Stomach smooth muscle (tissue), 2 donors: ENCODE data around the gene TAPT1.

Source experiments
- H3K27ac ChIP-seq: one replicate; pipeline ENCODE4 v1.7.0; 2013; ENCODE audit warnings: mild to moderate bottlenecking, low read length, inconsistent platforms
- H3K27me3 ChIP-seq, 2 donors: one replicate each; pipeline ENCODE4 v1.7.0; 2013; ENCODE audit warnings: low read length in 2 of 2; ENCODE audit not compliant: insufficient read depth in 2 of 2, control insufficient read depth in 1 of 2
- H3K36me3 ChIP-seq, 2 donors: one replicate each; pipeline ENCODE4 v1.7.0; 2013; ENCODE audit warnings: low read length in 2 of 2; ENCODE audit not compliant: control insufficient read depth in 2 of 2, insufficient read depth in 2 of 2
- H3K4me1 ChIP-seq: one replicate; pipeline ENCODE4 v1.7.0; 2013; ENCODE audit warnings: low read length; ENCODE audit not compliant: control insufficient read depth, insufficient read depth
- H3K4me3 ChIP-seq, 2 donors: one replicate each; pipeline ENCODE4 v1.7.0; 2013; ENCODE audit warnings: low read length in 2 of 2
- H3K9ac ChIP-seq, 2 donors: one replicate each; pipeline ENCODE4 v1.7.0; 2013; ENCODE audit warnings: low read length in 2 of 2, mild to moderate bottlenecking in 1 of 2
- H3K9me3 ChIP-seq, 2 donors: one replicate each; pipeline ENCODE4 v1.7.0; 2013; ENCODE audit warnings: low read length in 2 of 2; ENCODE audit not compliant: control insufficient read depth in 2 of 2
- donor health status: healthy.
- donor health status: Pancreatic carcinoma.

The TAPT1 gene

DNA sequence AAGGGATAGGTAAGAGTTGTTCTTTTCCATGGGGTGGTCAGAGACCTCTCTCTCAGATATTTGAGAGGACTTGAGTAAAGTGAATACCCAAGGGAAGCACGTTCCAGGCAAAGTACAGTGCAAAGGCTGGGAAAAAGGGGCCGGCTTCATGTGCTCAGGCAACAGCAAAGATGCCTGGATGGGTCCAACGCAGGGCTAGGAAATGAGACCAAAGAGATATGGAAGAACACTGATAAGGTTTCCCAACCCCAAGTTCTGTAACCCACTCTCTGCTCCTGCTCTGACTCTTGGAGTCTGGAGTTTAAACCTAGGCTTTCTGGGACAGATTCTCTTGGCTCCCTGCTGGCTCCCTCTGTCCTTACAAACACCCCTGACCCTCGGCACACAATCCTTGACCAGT lies 106.3 kb downstream of the TAPT1 start:
- Histone ChIP-seq H3K9ac (no peak overlapping the region), H3K27me3 (peaks cover 0 to 3% of the 10 kb centered on the region in 2 donors), H3K4me1 (no peaks in the 10 kb centered on the region), H3K27ac (no peak overlapping the region), H3K9me3 (no peaks in the 10 kb centered on the region), H3K36me3 (no peaks in the 10 kb centered on the region), H3K4me3 (no peak overlapping the region)

DNA sequence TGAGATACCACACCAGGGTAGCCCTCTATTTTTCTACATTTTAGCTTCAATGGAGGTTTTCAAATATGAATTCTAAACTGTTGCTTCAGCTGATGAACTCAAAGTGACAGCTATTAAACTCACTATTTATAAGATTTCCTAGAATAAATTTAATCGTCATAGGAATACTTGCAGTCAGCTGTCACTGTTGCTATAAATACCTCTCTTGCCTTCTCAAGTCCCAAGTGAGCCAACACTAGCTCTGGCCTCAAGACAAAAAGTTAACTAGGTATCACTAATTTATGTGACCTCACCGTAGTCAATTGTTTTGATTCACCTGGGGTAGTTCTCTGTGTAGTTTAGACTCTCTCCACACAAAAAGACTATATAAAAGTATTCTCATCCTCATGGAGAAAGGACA lies 108.2 kb downstream of the TAPT1 start:
- Histone ChIP-seq H3K4me1 (no peaks in the 10 kb centered on the region), H3K9ac (no peak overlapping the region), H3K9me3 (no peaks in the 10 kb centered on the region), H3K4me3 (no peak overlapping the region), H3K27me3 (peaks cover 0 to 3% of the 10 kb centered on the region in 2 donors), H3K27ac (no peak overlapping the region), H3K36me3 (no peaks in the 10 kb centered on the region)

DNA sequence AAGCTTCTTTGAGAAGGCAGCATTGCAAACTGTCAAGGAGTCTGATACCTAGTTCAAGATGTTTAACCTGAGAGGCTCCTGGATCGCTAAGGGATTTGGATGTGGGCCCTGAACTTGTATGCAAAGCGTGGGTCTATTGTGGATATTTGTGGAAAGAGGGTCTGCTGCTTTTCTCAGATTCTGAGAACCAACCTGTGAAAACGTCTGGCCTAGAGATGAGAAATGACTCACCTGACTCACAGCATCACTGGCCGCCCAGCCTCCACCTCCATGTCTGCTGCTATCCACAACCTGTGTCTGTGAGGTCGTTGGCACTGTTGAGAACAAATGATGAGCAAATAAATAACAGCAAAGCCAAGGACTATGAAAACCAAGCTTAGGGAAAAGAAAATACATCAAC lies 109.1 kb downstream of the TAPT1 start:
- Histone ChIP-seq H3K27ac (no peak overlapping the region), H3K4me3 (no peak overlapping the region), H3K9ac (no peak overlapping the region), H3K9me3 (no peaks in the 10 kb centered on the region), H3K27me3 (peaks cover 0 to 3% of the 10 kb centered on the region in 2 donors), H3K36me3 (no peaks in the 10 kb centered on the region), H3K4me1 (no peaks in the 10 kb centered on the region)

DNA sequence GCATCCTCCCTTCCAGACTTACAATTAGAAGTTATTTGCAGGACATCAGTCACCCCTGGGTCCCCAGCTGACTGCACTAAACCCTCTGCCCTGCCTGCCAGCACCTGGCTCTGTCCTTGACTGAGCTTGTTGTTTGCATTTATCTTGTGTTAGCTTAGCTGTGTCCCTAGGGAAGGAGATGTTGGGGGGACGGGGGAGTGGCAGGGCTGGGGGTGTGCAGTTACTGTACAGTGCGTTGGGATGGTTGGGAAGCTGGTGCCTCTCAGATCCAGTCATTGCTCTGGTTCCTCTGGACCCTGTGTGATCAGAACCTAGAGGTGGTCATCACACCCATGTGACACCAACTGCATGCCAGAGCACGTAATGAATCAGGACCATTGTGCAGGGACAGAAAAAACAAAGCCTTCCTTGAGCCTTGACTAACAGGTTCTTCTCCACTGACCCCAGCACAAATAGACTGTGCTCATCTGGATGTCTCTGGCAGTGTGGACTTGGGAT lies 109.7 kb downstream of the TAPT1 start:
- no peaks in the 10 kb centered on the region for H3K36me3 ChIP-seq
- H3K27ac ChIP-seq: no peak overlapping the region
- no peak overlapping the region for H3K4me3 ChIP-seq
- H3K27me3 ChIP-seq: peaks cover 0 to 3% of the 10 kb centered on the region in 2 donors
- H3K4me1 ChIP-seq: no peaks in the 10 kb centered on the region
- no peak overlapping the region for H3K9ac ChIP-seq
- no peaks in the 10 kb centered on the region for H3K9me3 ChIP-seq

DNA sequence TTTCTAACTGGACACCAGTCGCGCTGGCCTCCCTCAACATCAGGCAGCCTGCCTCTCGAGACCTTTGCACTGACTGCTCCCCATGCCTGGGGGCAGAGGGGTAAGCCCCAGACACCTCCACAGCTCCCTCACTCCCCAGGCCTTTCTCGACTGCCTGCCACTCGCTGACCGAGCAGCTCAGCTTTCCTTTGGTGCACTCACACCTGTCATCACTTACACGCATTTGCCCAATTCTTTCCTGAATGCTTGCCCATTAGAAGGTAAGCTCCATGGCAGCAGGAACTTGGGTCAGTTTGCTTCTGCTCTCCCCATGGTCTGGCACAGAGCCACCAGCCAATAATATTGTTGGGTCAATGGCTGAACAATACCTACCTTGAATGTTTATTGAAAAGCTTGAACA lies 110.3 kb downstream of the TAPT1 start:
- no peaks in the 10 kb centered on the region for H3K36me3 ChIP-seq
- H3K9me3 ChIP-seq: no peaks in the 10 kb centered on the region
- no peak overlapping the region for H3K27ac ChIP-seq
- no peak overlapping the region for H3K4me3 ChIP-seq
- no peaks in the 10 kb centered on the region for H3K4me1 ChIP-seq
- H3K27me3 ChIP-seq: peaks cover 0 to 3% of the 10 kb centered on the region in 2 donors
- no peak overlapping the region for H3K9ac ChIP-seq

DNA sequence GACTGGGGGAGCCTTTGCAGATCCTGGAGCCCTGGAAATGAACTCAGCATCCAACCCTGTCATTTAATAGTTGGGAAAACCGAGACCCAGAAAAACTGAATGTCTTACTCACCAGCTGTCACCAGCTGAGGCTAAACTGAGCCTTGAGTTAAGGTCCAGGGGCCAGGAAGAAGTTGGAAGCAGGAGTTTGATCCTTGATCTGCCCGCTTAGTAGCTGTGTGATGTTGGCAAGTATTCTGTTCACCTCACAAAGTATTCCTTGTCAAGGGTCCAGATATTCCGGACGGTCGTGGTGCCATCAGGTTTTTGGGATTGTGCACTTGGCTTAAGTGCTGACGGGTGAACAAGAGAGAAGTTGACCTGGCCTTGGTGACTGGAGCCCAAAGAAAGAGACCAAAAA lies 111.7 kb downstream of the TAPT1 start:
- peaks cover 0 to 3% of the 10 kb centered on the region in 2 donors for H3K27me3 ChIP-seq
- no peak overlapping the region for H3K27ac ChIP-seq
- H3K36me3 ChIP-seq: no peaks in the 10 kb centered on the region
- no peaks in the 10 kb centered on the region for H3K4me1 ChIP-seq
- H3K9me3 ChIP-seq: no peaks in the 10 kb centered on the region
- no peak overlapping the region for H3K4me3 ChIP-seq
- no peak overlapping the region for H3K9ac ChIP-seq

DNA sequence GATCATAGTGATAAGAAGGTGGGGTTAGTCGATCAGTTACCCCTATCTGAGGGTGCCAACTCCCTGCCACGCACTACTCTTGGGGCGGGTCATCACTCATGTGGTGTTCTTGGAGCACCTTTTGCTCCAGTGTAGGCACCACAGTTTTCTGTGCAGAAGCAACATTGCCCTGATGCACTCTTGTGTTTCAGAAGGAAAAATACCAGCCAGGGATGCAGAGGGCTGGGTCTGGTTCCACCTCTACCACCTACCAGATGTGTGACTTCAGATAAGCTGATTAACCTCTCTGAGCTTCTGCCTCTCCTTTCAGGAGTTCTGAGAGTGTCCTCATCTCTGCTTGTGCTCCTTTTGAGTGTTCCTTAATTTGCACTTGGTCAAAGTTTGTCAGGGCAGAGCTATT lies 112.5 kb downstream of the TAPT1 start:
- Histone ChIP-seq H3K27ac (no peak overlapping the region), H3K4me1 (no peaks in the 10 kb centered on the region), H3K9me3 (no peaks in the 10 kb centered on the region), H3K36me3 (no peaks in the 10 kb centered on the region), H3K9ac (no peak overlapping the region), H3K4me3 (no peak overlapping the region), H3K27me3 (peaks cover 0 to 3% of the 10 kb centered on the region in 2 donors)

DNA sequence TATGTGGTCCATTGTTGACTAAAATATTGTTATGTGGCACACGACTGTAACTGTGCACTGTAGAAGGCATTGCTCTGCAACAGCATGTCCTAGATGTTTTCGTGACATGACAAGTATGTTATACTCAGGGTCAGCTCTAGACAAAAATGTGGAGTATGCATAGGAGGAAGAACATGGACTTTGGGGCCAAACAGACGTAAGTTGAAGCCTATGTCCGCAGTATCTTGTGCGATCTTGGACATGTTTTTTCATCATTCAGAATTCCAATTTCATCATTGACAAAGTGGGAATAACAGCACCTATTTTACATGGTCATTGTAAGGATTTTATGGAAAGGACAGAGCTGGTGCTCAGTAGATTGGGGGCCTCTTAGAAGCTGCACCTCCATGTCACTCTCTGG lies 114.7 kb downstream of the TAPT1 start:
- H3K4me3 ChIP-seq: no peak overlapping the region
- no peaks in the 10 kb centered on the region for H3K36me3 ChIP-seq
- H3K9ac ChIP-seq: no peak overlapping the region
- no peaks in the 10 kb centered on the region for H3K4me1 ChIP-seq
- no peak overlapping the region for H3K27ac ChIP-seq
- peaks cover 0 to 3% of the 10 kb centered on the region in 2 donors for H3K27me3 ChIP-seq
- no peaks in the 10 kb centered on the region for H3K9me3 ChIP-seq

DNA sequence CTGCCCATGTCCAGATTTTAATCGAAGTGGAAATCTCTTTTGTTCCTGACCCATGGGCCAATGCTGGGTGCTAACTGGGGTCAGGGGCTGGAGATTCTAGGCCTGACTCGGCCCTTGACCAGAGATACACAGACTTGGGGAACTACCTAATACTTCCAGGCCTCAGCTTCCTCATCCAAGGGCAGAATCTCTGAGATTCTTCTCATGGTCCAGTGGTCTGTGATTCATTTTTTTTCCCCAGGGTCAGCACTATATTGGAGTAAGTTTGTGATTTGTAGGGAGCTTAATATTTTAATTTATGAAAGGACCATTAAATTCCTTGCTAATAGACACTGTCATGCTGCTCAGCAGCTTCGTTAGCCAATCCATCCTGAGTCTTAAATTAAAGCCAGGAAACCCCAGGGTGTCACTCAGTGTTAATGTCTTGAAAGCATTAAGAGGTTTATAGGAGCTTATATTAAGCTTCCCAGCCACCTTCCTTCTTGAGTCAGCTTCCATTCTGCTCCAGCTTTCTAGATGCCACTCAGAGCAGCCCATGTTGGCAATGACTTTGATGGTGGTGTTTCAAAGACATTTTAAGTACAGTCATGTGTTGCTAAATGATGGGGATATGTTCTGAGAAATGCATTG lies 115.5 kb downstream of the TAPT1 start:
- H3K36me3 ChIP-seq: no peaks in the 10 kb centered on the region
- no peaks in the 10 kb centered on the region for H3K27me3 ChIP-seq
- H3K27ac ChIP-seq: no peak overlapping the region
- H3K4me1 ChIP-seq: no peaks in the 10 kb centered on the region
- H3K4me3 ChIP-seq: no peak overlapping the region
- H3K9ac ChIP-seq: no peak overlapping the region
- no peaks in the 10 kb centered on the region for H3K9me3 ChIP-seq
